HG03460 (cell line): Measurements from ENCODE around the gene OTX1.
"Not testable (repeated sequence)": the region's sequence is repeated elsewhere in the genome, so short reads cannot be mapped to it uniquely, and the experiment has no call there.

Experiments
- ATAC-seq: cut with Tn5 transposase; IDR thresholded peaks from one replicate; pipeline ENCODE4 v1.9.1; 2021; ENCODE audit not compliant: unreplicated experiment

OTX1 gene

DNA sequence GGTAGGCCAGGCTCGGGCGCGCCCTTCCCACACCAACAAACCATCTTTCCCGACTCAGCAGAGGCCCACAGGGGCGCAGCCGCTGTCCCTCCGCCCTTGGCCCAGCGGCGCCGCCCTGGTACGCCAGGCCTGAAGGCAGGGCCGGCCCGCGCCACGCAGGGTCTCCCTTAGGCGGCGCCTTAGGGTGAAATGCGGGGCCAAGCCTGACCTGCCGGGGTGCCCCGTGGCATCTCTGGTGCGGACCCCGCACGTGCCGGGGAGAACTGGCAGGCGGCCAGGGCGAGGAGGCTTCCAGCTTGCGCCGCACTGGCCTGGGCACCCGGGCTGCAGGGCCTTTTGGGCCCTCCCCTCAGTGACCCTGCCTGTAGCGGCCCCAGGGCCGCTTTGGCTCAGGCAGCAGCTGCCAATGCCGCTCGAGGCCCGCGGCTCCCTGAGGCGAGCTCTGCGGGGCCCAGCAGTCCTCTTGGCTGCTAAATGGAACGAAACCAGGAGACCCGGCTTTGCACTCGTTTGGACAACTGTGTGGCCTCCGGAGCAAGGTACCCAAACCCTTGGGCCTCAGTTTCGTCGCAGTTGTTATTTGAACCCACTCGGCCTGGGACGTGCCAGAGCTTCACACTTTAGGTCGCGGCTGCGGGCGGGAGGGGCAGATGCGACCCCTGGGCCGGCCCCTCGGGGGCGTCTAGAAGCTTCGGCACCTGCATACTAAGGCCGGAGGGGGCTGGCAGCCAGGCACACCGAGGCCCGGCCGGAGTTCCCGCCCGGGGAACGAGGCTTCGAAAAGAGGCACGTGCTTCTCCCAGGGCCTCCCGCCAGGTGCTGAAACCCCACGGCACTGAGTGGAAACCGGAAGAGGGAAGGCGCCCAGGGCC is 8.5 kb downstream of the OTX1 start:
- no peak for ATAC-seq

DNA sequence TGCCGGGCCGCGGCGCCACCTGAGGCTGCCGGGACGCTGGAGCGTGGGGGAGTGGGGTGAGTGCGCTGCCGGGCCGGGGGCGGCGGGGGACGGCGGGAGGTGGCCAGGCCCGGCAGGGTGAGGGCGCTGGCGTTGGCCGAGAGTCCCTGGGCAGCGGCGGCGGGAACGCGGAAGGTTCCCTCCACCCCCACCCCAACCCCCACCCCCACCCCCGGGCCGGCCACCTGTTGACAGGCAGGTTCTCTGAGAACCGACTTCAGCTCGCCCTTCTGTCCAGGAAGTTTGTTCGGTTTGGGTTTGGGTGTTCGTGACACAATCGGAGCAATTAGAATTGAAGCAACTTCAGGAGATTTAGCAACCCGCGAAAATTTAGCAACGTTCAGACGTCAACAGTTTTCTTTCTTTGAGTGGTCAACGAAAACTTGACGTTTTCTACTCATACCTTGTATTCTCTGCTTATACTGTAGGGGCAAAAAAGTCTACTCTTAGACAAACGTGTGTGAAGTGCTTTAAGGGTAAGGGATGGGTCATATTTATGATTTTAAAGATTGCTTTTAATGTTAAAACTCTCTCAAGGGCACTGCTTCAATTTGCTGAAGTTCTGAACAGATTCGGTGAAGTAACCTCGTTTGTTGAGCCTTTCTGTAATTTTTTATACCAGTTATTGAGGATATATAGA is 9.3 kb downstream of the OTX1 start:
- no peak for ATAC-seq

DNA sequence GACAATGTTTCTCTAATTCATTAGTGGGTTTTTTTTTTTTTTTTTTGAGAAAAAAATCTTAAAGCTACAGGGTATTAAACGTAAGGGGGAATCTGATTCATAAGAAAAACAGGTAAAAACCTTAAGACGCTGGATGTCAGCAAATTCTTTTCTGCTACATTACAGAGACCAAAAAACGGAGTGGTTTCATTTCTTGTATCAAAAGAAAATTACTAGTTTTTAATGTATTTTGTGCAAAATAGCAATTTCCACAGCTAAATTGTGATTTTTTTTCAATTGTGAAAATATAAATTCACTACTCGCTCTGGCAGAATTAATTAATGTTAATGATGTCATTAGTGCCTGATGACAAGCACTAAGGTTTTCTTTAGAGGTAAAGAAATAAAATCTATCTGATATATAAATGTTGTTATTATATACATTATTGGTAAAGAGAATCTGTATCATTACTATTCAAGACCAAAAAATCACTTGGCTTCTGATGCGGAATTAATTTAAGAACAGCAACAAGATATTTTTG is 9.9 kb downstream of the OTX1 start:
- ATAC-seq: no peak

GRCh38 chr2:63064197-63064596 is 13.6 kb downstream of the OTX1 start:
- no peak for ATAC-seq

GRCh38 chr2:63064661-63065060 is 14.0 kb downstream of the OTX1 start:
- no peak for ATAC-seq

DNA sequence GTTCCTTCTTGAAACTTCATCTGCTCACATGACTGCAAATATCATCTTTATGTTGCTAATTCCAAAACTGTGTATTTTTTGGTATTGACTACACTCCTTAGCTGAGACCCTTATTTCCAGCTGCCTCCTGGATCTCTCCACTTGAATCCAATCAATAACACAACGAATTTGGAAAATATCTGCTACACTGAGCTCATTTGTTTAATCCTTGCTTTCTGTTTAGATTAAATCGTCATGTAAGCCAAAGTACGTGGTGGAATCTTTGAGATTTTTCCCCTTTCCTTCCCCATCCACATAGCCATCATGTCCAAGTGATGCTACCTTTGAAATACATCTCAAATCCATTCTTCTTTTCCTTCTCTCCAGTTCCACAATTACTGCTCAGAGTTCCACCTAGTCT is 15.6 kb downstream of the OTX1 start:
- ATAC-seq: no peak

GRCh38 chr2:63066838-63067237 is 16.2 kb downstream of the OTX1 start:
- ATAC-seq: no peak

DNA sequence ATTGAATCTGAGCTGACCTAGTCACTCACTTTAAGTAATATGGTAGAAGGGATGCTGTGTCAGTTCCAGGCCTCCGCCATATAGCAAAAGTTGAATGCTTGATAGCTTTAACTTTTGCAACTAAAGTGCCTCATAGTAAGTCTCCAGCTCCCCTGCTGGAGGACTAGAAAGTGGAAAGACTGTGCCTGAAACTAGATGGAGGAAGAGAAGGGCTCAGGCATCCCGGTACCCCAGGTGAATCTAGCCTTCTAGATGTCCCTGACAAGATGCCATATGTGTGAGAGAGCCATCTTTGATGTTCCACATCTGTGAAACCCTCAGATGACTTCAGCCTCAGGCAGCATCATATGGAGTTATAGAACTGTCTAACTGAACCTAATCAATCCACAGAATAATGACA is 21.0 kb downstream of the OTX1 start:
- ATAC-seq: no peak

- no peak for ATAC-seq
These were observed 23.4 kb downstream of the OTX1 start for GRCh38 chr2:63073994-63074393.

- ATAC-seq: not testable (repeated sequence)
These were observed 23.8 kb downstream of the OTX1 start for GRCh38 chr2:63074399-63074798.

- no peak for ATAC-seq
These were observed 28.4 kb downstream of the OTX1 start for GRCh38 chr2:63078852-63079606.

DNA sequence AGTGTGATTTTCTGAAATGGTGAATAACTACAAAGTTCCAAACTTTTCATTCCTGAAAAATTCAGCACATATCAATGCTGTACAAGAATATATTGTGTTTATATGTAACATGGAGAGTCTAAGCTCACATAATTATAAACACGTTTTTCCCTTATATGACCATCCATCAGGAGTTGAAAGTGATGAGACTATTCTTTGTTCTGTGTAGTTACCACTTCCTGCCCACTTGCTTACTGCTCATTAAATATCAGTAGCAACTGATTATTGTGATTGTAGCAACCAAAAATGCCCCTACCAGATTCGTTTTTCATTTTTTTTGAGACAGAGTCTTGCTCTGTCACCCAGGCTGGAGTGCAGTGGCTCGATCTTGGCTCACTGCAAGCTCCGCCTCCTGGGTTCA is 30.8 kb downstream of the OTX1 start:
- no peak for ATAC-seq

GRCh38 chr2:63086687-63087086 is 36.1 kb downstream of the OTX1 start:
- ATAC-seq: no peak

DNA sequence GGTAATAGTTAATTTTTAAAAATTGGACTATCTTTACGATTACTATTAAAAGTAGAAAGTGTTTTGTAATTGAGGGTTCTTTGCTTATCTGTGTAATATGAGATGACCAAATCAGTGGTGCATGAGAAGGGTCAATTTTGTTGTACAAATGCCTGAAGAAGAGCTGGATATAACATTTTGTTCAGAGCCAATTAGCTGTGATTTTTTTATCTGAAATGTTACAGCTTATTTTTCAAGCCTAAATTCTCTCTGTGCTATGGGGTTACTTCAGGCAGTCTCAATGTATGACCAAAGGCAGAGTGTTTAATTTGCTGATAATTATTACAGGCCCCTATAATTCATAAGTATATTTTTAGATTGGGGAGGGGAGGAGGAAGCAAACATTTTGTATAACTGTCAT is 41.8 kb downstream of the OTX1 start:
- ATAC-seq: no peak

- ATAC-seq: no peak
These were observed 42.2 kb downstream of the OTX1 start for GRCh38 chr2:63092857-63093256.

- ATAC-seq: no peak
These were observed 42.9 kb downstream of the OTX1 start for GRCh38 chr2:63093502-63093901.

GRCh38 chr2:63096491-63096890 is 45.9 kb downstream of the OTX1 start:
- ATAC-seq: no peak

DNA sequence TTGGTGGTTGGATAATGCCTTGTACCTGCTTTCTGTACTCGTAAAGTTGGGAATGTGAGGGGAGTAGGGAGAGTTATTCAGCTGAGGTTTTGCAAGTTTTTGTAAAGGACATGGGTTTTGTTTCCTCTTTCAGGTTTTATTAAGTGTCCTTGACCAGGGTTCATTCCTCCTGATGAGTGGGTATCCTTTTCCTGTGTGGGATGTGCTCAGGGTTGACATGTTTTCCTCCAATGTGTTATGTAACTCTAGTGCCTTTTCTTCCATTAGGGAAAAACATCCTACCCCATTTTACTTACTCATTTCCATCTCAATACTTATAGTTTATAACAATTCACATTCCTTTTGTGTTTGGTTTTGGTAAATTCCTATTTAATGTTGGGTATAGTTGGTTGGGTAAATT is 48.4 kb downstream of the OTX1 start:
- no peak for ATAC-seq

- no peak for ATAC-seq
These were observed 51.3 kb downstream of the OTX1 start for GRCh38 chr2:63101954-63102353.

DNA sequence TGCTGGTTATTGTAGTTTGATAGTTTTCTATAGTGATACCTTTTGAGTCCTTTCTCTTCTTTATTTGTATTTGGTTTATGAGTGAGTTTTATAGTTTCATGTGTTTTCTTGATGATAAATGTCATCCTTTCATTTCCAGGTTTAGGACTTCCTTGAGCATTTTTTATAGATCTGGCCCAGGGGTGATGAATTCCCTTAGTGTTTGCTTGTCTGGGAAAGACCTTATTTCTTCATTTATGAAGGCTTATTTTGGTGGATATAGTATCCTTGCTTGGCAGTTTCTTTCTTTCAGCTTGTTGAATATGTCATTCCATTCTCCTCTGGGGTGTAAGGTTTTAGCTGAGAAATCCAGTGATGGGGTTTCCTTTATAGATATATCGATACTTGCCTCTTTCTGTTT is 53.9 kb downstream of the OTX1 start:
- ATAC-seq: no peak
